ENCODE results near the gene GMNC. TPM values are rescaled to one million over a fixed set of nuclear protein-coding genes. Genes with fewer than 3 reads are reported as not detected.

The GMNC gene
- not detected for total RNA-seq
- 0.32 TPM for polyA plus RNA-seq (2013, experiment 1 of 2)
- 0.62 TPM for polyA plus RNA-seq (2013, experiment 2 of 2)
- long read RNA-seq, experiment 1, result 0 reads
- long read RNA-seq, experiment 2, result 0 reads
- long read RNA-seq, experiment 3, result 0 reads
- long read RNA-seq, experiment 4, result 0 reads

DNA sequence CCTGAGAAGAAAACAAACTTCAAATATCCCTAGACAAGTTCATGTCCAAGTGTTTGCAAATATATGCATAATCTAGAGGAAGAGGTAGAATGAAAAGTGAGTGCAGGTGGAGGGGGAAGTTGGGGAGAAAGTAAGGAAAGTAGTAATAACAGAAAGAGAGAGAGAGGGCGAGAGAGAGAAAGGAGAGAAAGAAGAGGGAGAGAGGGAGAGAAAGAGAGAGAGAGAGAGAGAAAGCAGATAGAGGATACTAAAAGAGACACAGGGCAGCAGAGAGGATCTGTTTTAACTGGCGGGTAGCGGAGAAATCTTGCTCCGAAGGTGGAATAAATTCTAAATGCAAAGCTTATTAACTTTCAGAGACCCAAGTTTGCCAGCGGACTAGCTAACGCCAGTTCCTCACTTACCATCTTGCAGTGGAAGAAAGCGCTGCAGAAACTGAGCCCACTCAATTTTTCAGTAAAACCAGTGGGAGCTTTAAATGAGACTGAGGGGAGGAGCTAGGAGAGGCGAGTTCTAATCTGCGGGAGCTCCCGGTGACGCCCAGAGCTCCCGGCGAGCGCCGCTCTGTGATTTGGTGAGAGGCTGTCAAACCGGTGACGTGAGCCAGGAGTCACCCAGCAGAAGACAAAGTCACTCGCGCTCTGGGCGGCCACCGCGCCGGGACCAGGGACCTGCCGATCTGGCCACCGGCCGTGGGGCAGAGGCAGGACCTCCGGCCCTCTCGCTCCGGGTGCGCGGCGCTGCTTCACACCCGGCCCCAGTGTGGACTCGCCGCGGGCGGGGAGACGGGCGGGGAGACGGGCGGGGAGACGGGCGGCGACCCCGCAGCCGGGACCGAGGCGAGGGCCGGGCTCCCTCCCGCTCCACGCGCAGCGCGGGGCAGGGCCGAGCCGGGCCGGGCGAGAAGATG is at the start of gene GMNC:
GMNC (minus strand) TSS at position 486 of the 910 bp plus-strand sequence; CDS start at position 407, 79 bp downstream.
- Histone ChIP-seq H3K27me3 (ENCODE audit: control insufficient read depth, insufficient read depth, low read length, poor library complexity, severe bottlenecking) (peaks cover 55% of the 10 kb centered on the region), H3K36me3 (ENCODE audit: control insufficient read depth, insufficient read depth, low read length) (no peaks in the 10 kb centered on the region), H3K4me1 (ENCODE audit: control insufficient read depth, insufficient read depth, low read length) (no peaks in the 10 kb centered on the region), H3K9ac (ENCODE audit: extremely low read depth, low read length, poor library complexity, severe bottlenecking) (peak within 1 kb of the TSS; percentile 23), H3K27ac (ENCODE audit: low read depth, low read length) (no peak within 1 kb of the TSS), H3K4me3 (ENCODE audit: low read length) (peak within 1 kb of the TSS; percentile 84), H3K9me3 (ENCODE audit: control insufficient read depth, low read length) (no peaks in the 10 kb centered on the region)
- Mint-ChIP-seq H3K9me3 (no peaks in the 10 kb centered on the region), H3K36me3 (ENCODE audit: low read depth) (no peaks in the 10 kb centered on the region), H3K27ac (no peak within 1 kb of the TSS), H3K4me1 (peaks cover 4% of the 10 kb centered on the region), H3K27me3 (ENCODE audit: insufficient read depth) (peaks cover 55% of the 10 kb centered on the region), H3K4me3 (peak within 1 kb of the TSS; percentile 70)
- TF ChIP-seq, protein P1, sequence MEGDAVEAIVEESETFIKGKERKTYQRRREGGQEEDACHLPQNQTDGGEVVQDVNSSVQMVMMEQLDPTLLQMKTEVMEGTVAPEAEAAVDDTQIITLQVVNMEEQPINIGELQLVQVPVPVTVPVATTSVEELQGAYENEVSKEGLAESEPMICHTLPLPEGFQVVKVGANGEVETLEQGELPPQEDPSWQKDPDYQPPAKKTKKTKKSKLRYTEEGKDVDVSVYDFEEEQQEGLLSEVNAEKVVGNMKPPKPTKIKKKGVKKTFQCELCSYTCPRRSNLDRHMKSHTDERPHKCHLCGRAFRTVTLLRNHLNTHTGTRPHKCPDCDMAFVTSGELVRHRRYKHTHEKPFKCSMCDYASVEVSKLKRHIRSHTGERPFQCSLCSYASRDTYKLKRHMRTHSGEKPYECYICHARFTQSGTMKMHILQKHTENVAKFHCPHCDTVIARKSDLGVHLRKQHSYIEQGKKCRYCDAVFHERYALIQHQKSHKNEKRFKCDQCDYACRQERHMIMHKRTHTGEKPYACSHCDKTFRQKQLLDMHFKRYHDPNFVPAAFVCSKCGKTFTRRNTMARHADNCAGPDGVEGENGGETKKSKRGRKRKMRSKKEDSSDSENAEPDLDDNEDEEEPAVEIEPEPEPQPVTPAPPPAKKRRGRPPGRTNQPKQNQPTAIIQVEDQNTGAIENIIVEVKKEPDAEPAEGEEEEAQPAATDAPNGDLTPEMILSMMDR (conservative IDR thresholded peaks at IDR 0.05), result no peak
- DNase-seq, result peak; percentile 93
- WGBS, 2 experiments (ENCODE audit: insufficient coverage in 1 of 2, insufficient read length in 1 of 2), result 1 to 4% methylated on average over 27 to 58 of the region's 58 CpGs

GRCh38 chr3:190911382-190911781 is 48.9 kb upstream of the GMNC start:
- H3K9me3 ChIP-seq (ENCODE audit: control insufficient read depth, low read length), result no peaks in the 10 kb centered on the region
- H3K4me1 ChIP-seq (ENCODE audit: control insufficient read depth, insufficient read depth, low read length), result no peaks in the 10 kb centered on the region
- H3K27ac ChIP-seq (ENCODE audit: low read depth, low read length), result no peak overlapping the region
- Mint-ChIP-seq H3K4me3 (no peak overlapping the region), H3K4me1 (peaks cover 15% of the 10 kb centered on the region), H3K27ac (no peak overlapping the region), H3K36me3 (ENCODE audit: low read depth) (no peaks in the 10 kb centered on the region), H3K9me3 (peaks cover 6% of the 10 kb centered on the region), H3K27me3 (ENCODE audit: insufficient read depth) (peaks cover 37% of the 10 kb centered on the region)
- peak; percentile 86 for DNase-seq
- no peak overlapping the region for H3K9ac ChIP-seq (ENCODE audit: extremely low read depth, low read length, poor library complexity, severe bottlenecking)
- 51 to 56% methylated on average over 2 to 4 of the region's 4 CpGs for WGBS, 2 experiments (ENCODE audit: insufficient coverage in 1 of 2, insufficient read length in 1 of 2)
- TF ChIP-seq, protein P1 (conservative IDR thresholded peaks at IDR 0.05), result no peak
- no peak overlapping the region for H3K4me3 ChIP-seq (ENCODE audit: low read length)
- H3K27me3 ChIP-seq (ENCODE audit: control insufficient read depth, insufficient read depth, low read length, poor library complexity, severe bottlenecking), result no peaks in the 10 kb centered on the region
- no peaks in the 10 kb centered on the region for H3K36me3 ChIP-seq (ENCODE audit: control insufficient read depth, insufficient read depth, low read length)

GRCh38 chr3:190909908-190910307 is 47.4 kb upstream of the GMNC start:
- Histone ChIP-seq H3K36me3 (ENCODE audit: control insufficient read depth, insufficient read depth, low read length) (no peaks in the 10 kb centered on the region), H3K27me3 (ENCODE audit: control insufficient read depth, insufficient read depth, low read length, poor library complexity, severe bottlenecking) (no peaks in the 10 kb centered on the region), H3K4me1 (ENCODE audit: control insufficient read depth, insufficient read depth, low read length) (no peaks in the 10 kb centered on the region), H3K9ac (ENCODE audit: extremely low read depth, low read length, poor library complexity, severe bottlenecking) (no peak overlapping the region), H3K4me3 (ENCODE audit: low read length) (no peak overlapping the region), H3K9me3 (ENCODE audit: control insufficient read depth, low read length) (peaks cover 7% of the 10 kb centered on the region), H3K27ac (ENCODE audit: low read depth, low read length) (no peak overlapping the region)
- TF ChIP-seq, protein P1 (conservative IDR thresholded peaks at IDR 0.05), result no peak
- H3K4me1 Mint-ChIP-seq, result peaks cover 15% of the 10 kb centered on the region
- H3K27me3 Mint-ChIP-seq (ENCODE audit: insufficient read depth), result peaks cover 32% of the 10 kb centered on the region
- no peak for DNase-seq
- WGBS, 2 experiments (ENCODE audit: insufficient coverage in 1 of 2, insufficient read length in 1 of 2), result 95 to 100% methylated on average over 3 to 9 of the region's 9 CpGs
- no peak overlapping the region for H3K27ac Mint-ChIP-seq
- peaks cover 2% of the 10 kb centered on the region for H3K36me3 Mint-ChIP-seq (ENCODE audit: low read depth)
- no peak overlapping the region for H3K4me3 Mint-ChIP-seq
- H3K9me3 Mint-ChIP-seq, result peaks cover 21% of the 10 kb centered on the region

Measured in endodermal cell (in vitro differentiated cells).